Measurements from ENCODE around the gene CRYGC.

The CRYGC gene

DNA sequence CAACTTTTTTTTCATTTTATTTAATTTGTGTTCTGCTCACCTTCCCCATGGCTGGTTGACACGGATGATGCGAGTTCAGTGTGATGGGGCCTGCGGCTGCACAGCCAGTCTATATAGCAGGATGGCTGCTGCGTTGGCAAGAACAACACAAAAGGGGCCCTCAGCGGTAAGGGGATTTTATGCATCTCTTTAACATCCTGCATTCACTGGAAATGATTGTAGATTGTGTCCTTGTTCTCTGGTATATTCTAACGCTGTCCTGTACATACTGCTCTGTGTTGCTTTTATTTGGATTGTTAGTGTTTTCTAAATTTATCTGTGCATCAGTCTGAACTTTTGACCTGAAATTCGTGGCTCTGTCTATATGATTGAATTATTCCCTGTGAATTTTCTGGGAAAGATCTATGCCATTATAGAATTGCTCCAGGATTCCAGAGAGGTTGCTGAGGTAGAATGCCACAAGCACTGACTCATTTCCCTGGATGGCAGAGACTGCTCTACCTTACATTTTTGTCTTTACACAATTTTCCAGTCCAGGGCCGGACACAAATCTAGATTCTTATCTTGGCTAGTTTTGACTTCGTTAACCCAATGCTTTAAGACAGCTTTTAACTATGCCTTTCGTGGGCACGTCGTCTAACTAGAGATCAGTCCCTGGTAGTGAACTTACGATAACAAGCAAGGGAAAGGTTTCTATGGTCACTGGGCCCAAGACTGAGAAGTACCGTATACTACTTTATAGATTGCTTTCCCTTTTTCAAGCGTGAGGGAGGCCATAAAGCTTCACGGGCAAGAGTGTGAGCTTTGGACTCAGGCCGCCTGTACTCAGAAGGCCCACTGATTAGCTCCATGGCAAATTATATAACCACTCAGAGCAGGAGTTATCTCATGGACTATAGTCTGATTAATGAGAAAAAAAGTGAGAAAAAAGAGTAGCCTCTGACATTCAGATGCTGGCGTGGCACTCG is at the start of gene CRYGC:
Gene CRYGC (minus strand): TSS at position 85 of the 968 bp plus-strand sequence. CDS start 36 bp downstream, at position 49.
- Mint-ChIP-seq H3K27me3 (peaks cover 3% of the 10 kb centered on the region), H3K9me3 (ENCODE audit: low read depth) (no peaks in the 10 kb centered on the region), H3K36me3 (no peaks in the 10 kb centered on the region), H3K27ac (no peak within 1 kb of the TSS), H3K4me3 (no peak within 1 kb of the TSS), H3K4me1 (ENCODE audit: low read depth) (peaks cover 4% of the 10 kb centered on the region)

- H3K27me3 Mint-ChIP-seq = peaks cover 11% of the 10 kb centered on the region
- H3K27ac Mint-ChIP-seq = no peak overlapping the region
- H3K4me3 Mint-ChIP-seq = no peak overlapping the region
- H3K4me1 Mint-ChIP-seq (ENCODE audit: low read depth) = peaks cover 3% of the 10 kb centered on the region
- H3K36me3 Mint-ChIP-seq = no peaks in the 10 kb centered on the region
- no peaks in the 10 kb centered on the region for H3K9me3 Mint-ChIP-seq (ENCODE audit: low read depth)
Measured at GRCh38 chr2:208179028-208179609, 49.5 kb upstream of the CRYGC start.

DNA sequence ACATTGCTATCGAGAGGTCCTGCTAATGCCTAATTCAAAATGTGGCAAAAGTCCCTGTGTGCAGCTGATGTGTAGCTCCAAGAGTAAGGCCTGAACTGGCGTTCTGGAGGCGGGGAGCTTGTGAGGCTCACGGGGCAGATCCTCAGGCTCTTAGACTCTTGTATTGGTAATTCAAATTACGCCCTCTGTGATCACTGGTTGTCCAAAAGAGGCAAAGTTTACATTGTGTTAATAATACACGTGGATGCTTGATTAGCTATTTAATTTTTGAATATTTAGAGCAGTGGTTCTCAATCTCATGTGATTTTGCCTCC is 46.2 kb upstream of the CRYGC start:
- peaks cover 3% of the 10 kb centered on the region for H3K27me3 Mint-ChIP-seq
- H3K36me3 Mint-ChIP-seq = no peaks in the 10 kb centered on the region
- H3K9me3 Mint-ChIP-seq (ENCODE audit: low read depth) = no peaks in the 10 kb centered on the region
- H3K4me1 Mint-ChIP-seq (ENCODE audit: low read depth) = peaks cover 3% of the 10 kb centered on the region
- no peak overlapping the region for H3K27ac Mint-ChIP-seq
- H3K4me3 Mint-ChIP-seq = no peak overlapping the region

DNA sequence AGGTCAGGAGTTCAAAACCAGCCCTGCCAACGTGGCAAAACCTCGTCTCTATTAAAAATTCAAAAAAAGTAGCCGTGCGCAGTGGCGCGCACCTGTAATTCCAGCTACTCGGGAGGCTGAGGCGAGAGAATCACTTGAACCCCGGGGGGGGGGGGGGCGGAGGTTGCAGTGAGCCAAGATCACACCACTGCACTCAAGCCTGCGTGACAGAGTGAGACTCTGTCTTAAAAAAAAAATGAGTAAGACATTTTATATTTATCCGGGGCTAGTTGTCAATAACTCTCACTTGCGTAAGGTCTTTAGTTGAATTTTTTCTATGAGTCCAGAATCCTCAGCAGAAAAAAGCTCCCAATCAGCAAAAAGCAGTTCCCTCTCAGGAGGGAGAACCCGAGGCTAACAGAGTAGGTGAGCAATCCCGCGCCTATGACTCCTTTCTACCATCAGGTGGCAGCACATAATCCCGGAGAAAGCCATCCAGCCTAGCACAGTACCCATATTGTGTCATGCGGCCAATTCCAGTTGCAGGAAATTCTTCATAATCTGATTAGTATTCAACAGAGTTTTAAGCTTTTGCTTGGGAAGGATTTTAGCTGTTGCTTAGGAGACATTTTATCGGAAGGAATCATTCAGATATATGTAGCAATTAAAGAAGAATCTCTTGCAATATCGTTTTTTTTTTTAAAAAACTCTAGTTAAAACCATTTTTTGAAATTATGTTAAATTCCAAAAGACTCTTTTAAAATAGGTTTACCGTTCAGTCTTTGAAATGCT is 45.6 kb upstream of the CRYGC start:
- Mint-ChIP-seq H3K27ac (no peak overlapping the region), H3K9me3 (ENCODE audit: low read depth) (no peaks in the 10 kb centered on the region), H3K27me3 (peaks cover 4% of the 10 kb centered on the region), H3K36me3 (no peaks in the 10 kb centered on the region), H3K4me3 (no peak overlapping the region), H3K4me1 (ENCODE audit: low read depth) (peaks cover 3% of the 10 kb centered on the region)

DNA sequence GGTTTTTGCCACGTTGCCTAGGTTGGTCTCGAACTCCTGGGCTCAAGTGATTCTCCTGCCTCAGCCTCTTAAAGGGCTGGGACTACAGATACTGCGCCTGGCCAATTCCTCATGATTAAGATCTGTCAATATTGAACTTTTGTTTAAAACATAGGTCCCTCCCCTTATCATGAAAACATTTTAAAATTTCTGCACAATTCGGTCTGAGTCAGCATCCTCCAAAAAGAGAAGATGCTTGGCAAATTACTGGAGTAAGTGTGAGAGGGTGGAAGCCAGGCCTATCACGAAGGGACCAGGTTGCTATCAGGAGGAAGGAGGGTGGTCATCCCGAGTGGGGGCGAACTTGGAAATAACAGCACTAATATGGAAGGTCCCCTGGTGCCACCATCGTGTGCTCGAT is 44.5 kb upstream of the CRYGC start:
- Mint-ChIP-seq H3K4me3 (no peak overlapping the region), H3K4me1 (ENCODE audit: low read depth) (peaks cover 3% of the 10 kb centered on the region), H3K27ac (no peak overlapping the region), H3K9me3 (ENCODE audit: low read depth) (no peaks in the 10 kb centered on the region), H3K36me3 (no peaks in the 10 kb centered on the region), H3K27me3 (peaks cover 7% of the 10 kb centered on the region)

GRCh38 chr2:208172125-208172524 is 42.5 kb upstream of the CRYGC start:
- H3K9me3 Mint-ChIP-seq (ENCODE audit: low read depth) = no peaks in the 10 kb centered on the region

DNA sequence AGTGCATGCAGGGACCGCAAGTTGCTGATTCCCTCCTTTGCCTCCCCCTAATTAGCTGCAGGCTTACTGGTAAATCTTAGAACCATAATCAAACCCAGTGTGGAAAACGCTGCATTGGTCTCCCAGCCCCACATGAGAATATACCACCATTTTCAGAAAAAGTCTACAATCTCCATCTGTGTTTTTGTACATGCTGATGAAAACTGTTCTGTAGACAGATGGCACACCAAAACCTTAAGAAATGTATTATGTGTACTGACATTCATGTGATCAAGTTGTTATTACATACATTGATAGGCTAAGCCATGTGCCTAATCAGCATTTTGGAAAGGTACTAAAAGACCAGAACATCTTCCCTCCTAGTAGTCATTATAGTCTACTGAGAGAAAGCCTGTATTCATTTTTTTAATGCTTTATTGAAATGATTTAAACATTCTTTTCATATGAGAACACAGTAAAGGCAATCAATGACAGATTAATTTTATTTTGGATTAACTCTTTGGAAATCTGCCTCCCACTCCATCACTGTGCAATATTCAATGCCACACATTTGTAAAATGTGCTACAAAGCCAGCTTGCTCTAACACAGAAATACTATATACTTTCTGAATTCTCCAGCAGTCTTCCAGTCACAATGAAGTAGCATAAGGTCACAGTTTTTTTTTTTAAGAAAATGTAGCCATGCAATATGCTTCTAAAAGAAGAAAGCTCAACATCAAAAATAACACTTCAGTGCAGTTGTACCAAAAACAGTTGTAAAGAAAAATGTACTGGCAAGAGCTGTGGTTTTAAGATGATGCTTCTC is 35.5 kb upstream of the CRYGC start:
- H3K4me3 Mint-ChIP-seq = no peak overlapping the region
- no peaks in the 10 kb centered on the region for H3K4me1 Mint-ChIP-seq (ENCODE audit: low read depth)
- H3K9me3 Mint-ChIP-seq (ENCODE audit: low read depth) = no peaks in the 10 kb centered on the region
- H3K27ac Mint-ChIP-seq = no peak overlapping the region
- no peaks in the 10 kb centered on the region for H3K36me3 Mint-ChIP-seq
- peaks cover 2% of the 10 kb centered on the region for H3K27me3 Mint-ChIP-seq

More at GRCh38 chr2:208172125-208172524, 42.5 kb upstream of the CRYGC start:
- Mint-ChIP-seq H3K27me3 (peaks cover 7% of the 10 kb centered on the region), H3K4me1 (ENCODE audit: low read depth) (peaks cover 3% of the 10 kb centered on the region), H3K4me3 (no peak overlapping the region), H3K36me3 (no peaks in the 10 kb centered on the region), H3K27ac (no peak overlapping the region)

- no peaks in the 10 kb centered on the region for H3K27me3 Mint-ChIP-seq
- H3K9me3 Mint-ChIP-seq (ENCODE audit: low read depth) = no peaks in the 10 kb centered on the region
- no peak within 1 kb of the TSS for H3K27ac Mint-ChIP-seq
- H3K4me1 Mint-ChIP-seq (ENCODE audit: low read depth) = no peaks in the 10 kb centered on the region
- H3K4me3 Mint-ChIP-seq = no peak within 1 kb of the TSS
- no peaks in the 10 kb centered on the region for H3K36me3 Mint-ChIP-seq
Measured at GRCh38 chr2:208163489-208163888, 33.9 kb upstream of the CRYGC start, which contains the start of gene CRYGA. TSS of gene CRYGA (minus strand) at chr2:208163589. CDS start at chr2:208163556, 33 bp downstream.

DNA sequence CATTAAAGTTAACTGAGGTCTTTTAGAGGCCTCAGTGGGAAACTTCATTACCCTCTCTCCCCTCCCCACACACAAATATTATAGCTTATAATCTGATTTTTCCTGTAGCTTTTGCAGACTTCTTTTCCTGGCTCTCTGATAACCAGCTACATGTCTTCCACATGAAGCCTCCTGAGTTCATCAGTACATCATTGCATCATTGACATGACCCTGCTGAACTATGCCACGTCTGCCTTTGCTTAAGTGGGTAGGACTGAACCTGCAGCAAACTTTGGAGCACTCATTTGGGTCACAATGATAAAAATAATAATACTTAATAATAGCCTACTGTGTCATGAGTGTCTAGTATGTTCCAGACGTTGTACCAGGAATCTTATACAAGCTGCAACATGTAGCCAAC is 26.8 kb upstream of the CRYGC start:
- no peaks in the 10 kb centered on the region for H3K4me1 Mint-ChIP-seq (ENCODE audit: low read depth)
- H3K36me3 Mint-ChIP-seq = no peaks in the 10 kb centered on the region
- H3K27me3 Mint-ChIP-seq = no peaks in the 10 kb centered on the region
- no peak overlapping the region for H3K27ac Mint-ChIP-seq
- H3K9me3 Mint-ChIP-seq (ENCODE audit: low read depth) = no peaks in the 10 kb centered on the region
- H3K4me3 Mint-ChIP-seq = no peak overlapping the region

DNA sequence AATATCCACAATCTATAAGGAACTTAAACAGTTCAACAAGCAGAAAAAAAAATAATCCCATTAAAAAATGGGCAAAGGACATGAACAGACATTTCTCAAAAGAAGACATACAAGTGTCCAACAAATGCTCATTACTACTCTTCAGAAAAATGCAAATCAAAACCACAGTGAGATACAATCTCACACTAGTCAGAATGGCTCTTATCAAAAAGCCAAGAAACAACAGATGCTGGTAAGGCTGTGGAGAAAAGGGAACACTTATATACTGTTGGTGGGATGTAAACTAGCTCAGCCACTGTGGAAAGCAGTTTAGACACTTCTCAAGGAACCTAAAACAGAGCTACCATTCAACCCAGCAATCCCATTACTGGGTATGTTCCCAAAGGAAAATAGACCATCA is 23.5 kb upstream of the CRYGC start:
- Mint-ChIP-seq H3K27ac (no peak overlapping the region), H3K36me3 (no peaks in the 10 kb centered on the region), H3K4me3 (no peak overlapping the region), H3K9me3 (ENCODE audit: low read depth) (no peaks in the 10 kb centered on the region), H3K4me1 (ENCODE audit: low read depth) (no peaks in the 10 kb centered on the region), H3K27me3 (peaks cover 4% of the 10 kb centered on the region)

GRCh38 chr2:208150956-208151355 is 21.3 kb upstream of the CRYGC start:
- H3K4me1 Mint-ChIP-seq (ENCODE audit: low read depth) = no peaks in the 10 kb centered on the region
- no peak overlapping the region for H3K27ac Mint-ChIP-seq
- no peaks in the 10 kb centered on the region for H3K36me3 Mint-ChIP-seq
- H3K9me3 Mint-ChIP-seq (ENCODE audit: low read depth) = no peaks in the 10 kb centered on the region
- no peak overlapping the region for H3K4me3 Mint-ChIP-seq
- peaks cover 4% of the 10 kb centered on the region for H3K27me3 Mint-ChIP-seq

DNA sequence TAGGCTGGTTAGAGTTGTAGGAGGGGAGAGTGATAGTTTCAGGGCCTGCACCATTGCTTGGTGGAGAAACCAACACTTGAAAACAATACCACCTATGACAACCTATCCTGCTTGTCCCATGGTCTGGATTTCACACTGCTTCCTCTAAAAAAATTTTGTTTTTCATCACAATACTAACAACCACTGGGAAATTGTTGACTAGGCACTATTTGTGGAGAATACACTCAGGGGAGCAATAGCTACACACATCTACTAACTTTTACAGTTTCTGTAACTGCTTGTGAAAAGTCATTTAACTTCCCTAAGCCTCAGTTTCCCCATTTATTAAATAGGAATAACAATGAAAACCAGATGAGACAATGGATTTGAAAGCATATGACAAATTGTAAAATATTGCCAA is 20.5 kb upstream of the CRYGC start:
- no peaks in the 10 kb centered on the region for H3K4me1 Mint-ChIP-seq (ENCODE audit: low read depth)
- H3K36me3 Mint-ChIP-seq = no peaks in the 10 kb centered on the region
- peaks cover 4% of the 10 kb centered on the region for H3K27me3 Mint-ChIP-seq
- no peak overlapping the region for H3K4me3 Mint-ChIP-seq
- no peaks in the 10 kb centered on the region for H3K9me3 Mint-ChIP-seq (ENCODE audit: low read depth)
- no peak overlapping the region for H3K27ac Mint-ChIP-seq

GRCh38 chr2:208148803-208149202 is 19.2 kb upstream of the CRYGC start:
- Mint-ChIP-seq H3K9me3 (ENCODE audit: low read depth) (no peaks in the 10 kb centered on the region), H3K4me3 (no peak overlapping the region), H3K36me3 (no peaks in the 10 kb centered on the region), H3K27me3 (peaks cover 4% of the 10 kb centered on the region), H3K4me1 (ENCODE audit: low read depth) (no peaks in the 10 kb centered on the region), H3K27ac (no peak overlapping the region)

GRCh38 chr2:208147759-208148158 is 18.1 kb upstream of the CRYGC start:
- H3K27me3 Mint-ChIP-seq = peaks cover 4% of the 10 kb centered on the region
- H3K36me3 Mint-ChIP-seq = no peaks in the 10 kb centered on the region
- H3K4me3 Mint-ChIP-seq = no peak overlapping the region
- no peaks in the 10 kb centered on the region for H3K4me1 Mint-ChIP-seq (ENCODE audit: low read depth)
- no peaks in the 10 kb centered on the region for H3K9me3 Mint-ChIP-seq (ENCODE audit: low read depth)
- H3K27ac Mint-ChIP-seq = no peak overlapping the region
